Prostate gland (tissue), 2 donors: ENCODE data around the gene CABLES1. TPM values are rescaled to one million over a fixed set of nuclear protein-coding genes. Genes with fewer than 3 reads are reported as not detected.

Experiments used
- DNase-seq: peaks from one replicate; pipeline ENCODE4 v3.0.0-alpha.2; 2019; ENCODE audit warnings: low spot score
- H3K27ac ChIP-seq, 2 donors: fragments of 200-600 bp; sonication (generic); 2 replicates each; pipeline ENCODE4 v1.5.1; 2017 to 2019
- H3K27me3 ChIP-seq: fragments of 200-600 bp; sonication (generic); replicated peaks from 2 replicates; pipeline ENCODE4 v1.5.1; 2019; ENCODE audit not compliant: insufficient read depth
- H3K36me3 ChIP-seq, 2 donors: fragments of 200-600 bp; sonication (generic); 1 replicate in 1 of 2; 2 replicates in 1 of 2; pipeline versions ENCODE4 v1.5.1 to v1.8.1; 2017 to 2019
- H3K4me1 ChIP-seq: fragments of 200-600 bp; sonication (generic); replicated peaks from 2 replicates; pipeline ENCODE4 v1.5.1; 2019
- H3K4me3 ChIP-seq, 2 donors: fragments of 200-600 bp; sonication (generic); 2 replicates each; pipeline ENCODE4 v1.5.1; 2017 to 2019
- H3K9me3 ChIP-seq: fragments of 200-600 bp; sonication (generic); 2 replicates; pipeline ENCODE4 v1.5.1; 2017
- CTCF ChIP-seq, 4 experiments: fragments of 200-600 bp in 2 of 4; fragments of 450-650 bp in 2 of 4; sonication (generic) in 2 of 4; IDR thresholded peaks; 1 replicate in 3 of 4; 2 replicates in 1 of 4; pipeline ENCODE4 v1.5.1; 2016 to 2019; ENCODE audit warnings: antibody characterized with exemption in 4 of 4, mild to moderate bottlenecking in 2 of 4, moderate library complexity in 2 of 4
- POLR2A ChIP-seq: fragments of 450-650 bp; IDR thresholded peaks from one replicate; pipeline ENCODE4 v1.6.1; 2016; ENCODE audit warnings: antibody characterized with exemption, mild to moderate bottlenecking
- POLR2AphosphoS5 ChIP-seq: sonication (generic); formaldehyde crosslinking; IDR thresholded peaks from one replicate; pipeline ENCODE4 v1.6.1; 2017; ENCODE audit warnings: antibody characterized with exemption
- WGBS: methylation state at CpG from one replicate; pipeline ENCODE4 v1.1.5; 2018; 5-methylcytosine and 5-hydroxymethylcytosine counted together
- intact Hi-C: fragments of 100-400 bp; cut with DNase I; formaldehyde crosslinking; loops from one replicate; pipeline ENCODE4 v1.14.2; 2022
- total RNA-seq, 2 donors: library from RNA; depleted of rRNA; stranded (reverse); fragments of >200 nt; gene quantifications; one replicate each; pipeline ENCODE4 v1.1.0, GENCODE V29; 2016

Gene CABLES1
- total RNA-seq, 2 donors from 2014 or later, result 3.9 to 16.2 TPM

- H3K36me3 ChIP-seq, result no peaks in the 10 kb centered on the region
- 19% methylated on average over 21 of the region's 21 CpGs for WGBS
- peaks cover 8% of the 10 kb centered on the region for H3K4me1 ChIP-seq
Observed at GRCh38 chr18:23259701-23260681, 124.7 kb downstream of the CABLES1 start.

GRCh38 chr18:23260926-23261590, 125.8 kb downstream of the CABLES1 start:
- peak overlapping the region; percentile 51 to 72 for H3K27ac ChIP-seq
- 64% methylated on average over 7 of the region's 7 CpGs for WGBS

More at GRCh38 chr18:23259701-23260681, 124.7 kb downstream of the CABLES1 start:
- peak; percentile 69 for DNase-seq
- Histone ChIP-seq H3K27ac (peak overlapping the region; percentile 51 to 72), H3K27me3 (no peaks in the 10 kb centered on the region), H3K4me3 (peak overlapping the region in 1 of 2 donors; percentile 7), H3K9me3 (no peaks in the 10 kb centered on the region)
- TF ChIP-seq POLR2AphosphoS5 (peak; percentile 71), CTCF (IDR thresholded peaks at IDR 0.05) (no peak), POLR2A (no peak)
- intact Hi-C loops, result no loop called here

GRCh38 chr18:23263551-23264235, 128.4 kb downstream of the CABLES1 start:
- H3K27me3 ChIP-seq, result no peaks in the 10 kb centered on the region
- WGBS, result 91% methylated on average over 9 of the region's 9 CpGs
- intact Hi-C loops, result no loop called here
- H3K27ac ChIP-seq, result no peak overlapping the region
- TF ChIP-seq POLR2A (no peak), CTCF (IDR thresholded peaks at IDR 0.05) (no peak), POLR2AphosphoS5 (no peak)
- no peak overlapping the region for H3K4me3 ChIP-seq
- H3K4me1 ChIP-seq, result peaks cover 8% of the 10 kb centered on the region
- H3K9me3 ChIP-seq, result no peaks in the 10 kb centered on the region
- H3K36me3 ChIP-seq, result no peaks in the 10 kb centered on the region
- DNase-seq, result no peak

More at GRCh38 chr18:23260926-23261590, 125.8 kb downstream of the CABLES1 start:
- no peaks in the 10 kb centered on the region for H3K9me3 ChIP-seq
- intact Hi-C loops, result no loop called here
- H3K27me3 ChIP-seq, result no peaks in the 10 kb centered on the region
- no peak for TF ChIP-seq CTCF (IDR thresholded peaks at IDR 0.05)
- TF ChIP-seq POLR2A, result no peak
- no peak for TF ChIP-seq POLR2AphosphoS5
- no peaks in the 10 kb centered on the region for H3K36me3 ChIP-seq
- H3K4me1 ChIP-seq, result peaks cover 8% of the 10 kb centered on the region
- H3K4me3 ChIP-seq, result no peak overlapping the region
- no peak for DNase-seq

GRCh38 chr18:23265682-23266399, 130.6 kb downstream of the CABLES1 start:
- intact Hi-C loops, result no loop called here
- H3K27ac ChIP-seq, result no peak overlapping the region
- 82% methylated on average over 7 of the region's 7 CpGs for WGBS

More at GRCh38 chr18:23265682-23266399, 130.6 kb downstream of the CABLES1 start:
- no peaks in the 10 kb centered on the region for H3K27me3 ChIP-seq
- H3K9me3 ChIP-seq, result no peaks in the 10 kb centered on the region
- H3K4me3 ChIP-seq, result no peak overlapping the region
- H3K4me1 ChIP-seq, result no peaks in the 10 kb centered on the region
- TF ChIP-seq CTCF (IDR thresholded peaks at IDR 0.05) (no peak), POLR2A (no peak), POLR2AphosphoS5 (no peak)
- H3K36me3 ChIP-seq, result no peaks in the 10 kb centered on the region
- DNase-seq, result no peak
